Placental epithelial cell (primary cell): Measurements from ENCODE around the gene GUCA1C. TPM values are rescaled to one million over a fixed set of nuclear protein-coding genes. Genes with fewer than 3 reads are reported as not detected.

Experiments used
- total RNA-seq: library from RNA; depleted of rRNA; stranded (reverse); fragments of >200 nt; gene quantifications from 2 replicates; pipeline ENCODE4 v1.2.3, GENCODE V29; 2012

GUCA1C gene, protein sequence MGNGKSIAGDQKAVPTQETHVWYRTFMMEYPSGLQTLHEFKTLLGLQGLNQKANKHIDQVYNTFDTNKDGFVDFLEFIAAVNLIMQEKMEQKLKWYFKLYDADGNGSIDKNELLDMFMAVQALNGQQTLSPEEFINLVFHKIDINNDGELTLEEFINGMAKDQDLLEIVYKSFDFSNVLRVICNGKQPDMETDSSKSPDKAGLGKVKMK
- not detected in 2 replicates for total RNA-seq

GRCh38 chr3:108953700-108954099, at the start of gene GUCA1C:
TSS of gene GUCA1C (minus strand) at chr3:108953879. CDS start at chr3:108953762, 117 bp downstream.

Other genes with a start within 250 kb of the GUCA1C start
- gene RETNLB, start 196.5 kb downstream of the GUCA1C start, total RNA-seq: not detected in 2 replicates
- gene TRAT1, start 131.1 kb downstream of the GUCA1C start, total RNA-seq: not detected in 2 replicates
- gene MORC1, start 164.3 kb upstream of the GUCA1C start, total RNA-seq: not detected in 2 replicates
- not detected in 2 replicates for gene C3orf85, start 182.8 kb upstream of the GUCA1C start, total RNA-seq